ENCODE results near the gene ARHGAP23.
"Not testable (repeated sequence)": the region's sequence is repeated elsewhere in the genome, so short reads cannot be mapped to it uniquely, and the experiment has no call there.

ARHGAP23 gene

GRCh38 chr17:38421171-38421841 lies 7.0 kb upstream of the ARHGAP23 start:
- DNase-seq = no peak

- no peak for DNase-seq
These were observed 6.1 kb upstream of the ARHGAP23 start for GRCh38 chr17:38421871-38422827.

GRCh38 chr17:38424297-38424972 lies 3.8 kb upstream of the ARHGAP23 start:
- DNase-seq = no peak

- DNase-seq = no peak
These were observed 3.2 kb upstream of the ARHGAP23 start for GRCh38 chr17:38425031-38425430.

GRCh38 chr17:38425744-38426143 lies 2.5 kb upstream of the ARHGAP23 start:
- DNase-seq = no peak

GRCh38 chr17:38426441-38426840 lies 1.8 kb upstream of the ARHGAP23 start:
- no peak for DNase-seq

GRCh38 chr17:38427160-38427949 lies 909 bp upstream of the ARHGAP23 start:
- DNase-seq = no peak

GRCh38 chr17:38428643-38429371 lies 543 bp downstream of the ARHGAP23 start:
- no peak for DNase-seq

- DNase-seq = no peak
These were observed 1.3 kb downstream of the ARHGAP23 start for GRCh38 chr17:38429476-38430100.

- DNase-seq = no peak
These were observed 2.1 kb downstream of the ARHGAP23 start for GRCh38 chr17:38430316-38430715.

GRCh38 chr17:38430822-38431221 lies 2.6 kb downstream of the ARHGAP23 start:
- no peak for DNase-seq

GRCh38 chr17:38431346-38432145 lies 3.3 kb downstream of the ARHGAP23 start:
- DNase-seq = no peak

GRCh38 chr17:38434178-38434665 lies 6.0 kb downstream of the ARHGAP23 start:
- DNase-seq = no peak

GRCh38 chr17:38435795-38436194 lies 7.5 kb downstream of the ARHGAP23 start:
- DNase-seq = no peak

- DNase-seq = no peak
These were observed 8.1 kb downstream of the ARHGAP23 start for GRCh38 chr17:38436386-38436785.

- DNase-seq = not testable (repeated sequence)
These were observed 9.0 kb downstream of the ARHGAP23 start for GRCh38 chr17:38437313-38437712.

GRCh38 chr17:38439436-38439835 lies 11.2 kb downstream of the ARHGAP23 start:
- no peak for DNase-seq

- DNase-seq = no peak
These were observed 12.5 kb downstream of the ARHGAP23 start for GRCh38 chr17:38440614-38441397.

GRCh38 chr17:38441429-38442061 lies 13.3 kb downstream of the ARHGAP23 start:
- DNase-seq = no peak
